ENCODE measurements around the gene MAGI1.

DNA sequence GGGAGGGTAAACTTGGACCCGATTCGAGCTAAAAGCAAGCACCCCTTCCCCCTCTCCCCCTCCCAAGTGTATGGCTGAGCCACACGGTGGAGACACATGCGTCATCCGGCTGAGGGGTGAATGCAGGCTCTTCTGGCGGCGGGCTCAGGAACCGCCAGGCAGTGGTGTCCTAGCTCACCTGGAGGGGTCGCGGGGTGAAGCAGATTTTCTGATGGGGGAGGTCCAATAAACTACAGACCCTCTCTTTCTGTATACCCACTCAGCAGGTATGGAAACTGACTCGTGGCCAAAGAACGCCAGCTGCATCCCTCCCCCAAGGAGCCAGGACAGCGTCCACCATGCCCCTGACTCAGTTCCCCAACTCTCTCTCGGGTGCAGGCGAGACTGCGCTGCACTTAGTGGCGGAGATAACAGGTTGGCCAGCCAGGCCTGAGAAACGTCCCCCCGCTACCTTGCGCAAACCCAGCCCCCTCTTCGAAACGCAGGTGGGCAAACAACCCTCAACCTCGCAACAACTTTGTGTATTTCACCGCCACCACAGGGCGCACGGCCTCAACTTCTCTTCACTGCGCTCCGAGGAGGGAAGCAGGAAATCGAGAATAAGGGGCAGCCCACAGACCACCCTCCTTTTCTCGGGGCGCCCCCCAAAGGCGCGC is 1.3 kb downstream of the MAGI1 start:
- TF ChIP-seq, protein P1, sequence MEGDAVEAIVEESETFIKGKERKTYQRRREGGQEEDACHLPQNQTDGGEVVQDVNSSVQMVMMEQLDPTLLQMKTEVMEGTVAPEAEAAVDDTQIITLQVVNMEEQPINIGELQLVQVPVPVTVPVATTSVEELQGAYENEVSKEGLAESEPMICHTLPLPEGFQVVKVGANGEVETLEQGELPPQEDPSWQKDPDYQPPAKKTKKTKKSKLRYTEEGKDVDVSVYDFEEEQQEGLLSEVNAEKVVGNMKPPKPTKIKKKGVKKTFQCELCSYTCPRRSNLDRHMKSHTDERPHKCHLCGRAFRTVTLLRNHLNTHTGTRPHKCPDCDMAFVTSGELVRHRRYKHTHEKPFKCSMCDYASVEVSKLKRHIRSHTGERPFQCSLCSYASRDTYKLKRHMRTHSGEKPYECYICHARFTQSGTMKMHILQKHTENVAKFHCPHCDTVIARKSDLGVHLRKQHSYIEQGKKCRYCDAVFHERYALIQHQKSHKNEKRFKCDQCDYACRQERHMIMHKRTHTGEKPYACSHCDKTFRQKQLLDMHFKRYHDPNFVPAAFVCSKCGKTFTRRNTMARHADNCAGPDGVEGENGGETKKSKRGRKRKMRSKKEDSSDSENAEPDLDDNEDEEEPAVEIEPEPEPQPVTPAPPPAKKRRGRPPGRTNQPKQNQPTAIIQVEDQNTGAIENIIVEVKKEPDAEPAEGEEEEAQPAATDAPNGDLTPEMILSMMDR (IDR thresholded peaks at IDR 0.05 in 2 of 3, conservative IDR thresholded peaks at IDR 0.05 in 1 of 3; ENCODE audit: borderline replicate concordance in 1 of 3, insufficient read depth in 1 of 3, low read depth in 2 of 3, low read length in 2 of 3): peak; percentile 22 to 28 (median 25); a peak in 2 of 6 replicates
- TF ChIP-seq EZH2phosphoT487 (IDR thresholded peaks at IDR 0.05; ENCODE audit: borderline replicate concordance) (no peak), SIN3A (IDR thresholded peaks at IDR 0.05; ENCODE audit: low read depth) (no peak), YY1 (IDR thresholded peaks at IDR 0.05; ENCODE audit: extremely low read depth, insufficient replicate concordance, low read depth, low read length) (no peak), ZFX (IDR thresholded peaks at IDR 0.05) (no peak), EZH2 (IDR thresholded peaks at IDR 0.05) (no peak), POLR2A (IDR thresholded peaks at IDR 0.05; ENCODE audit: borderline replicate concordance, extremely low read depth, insufficient read depth, insufficient read length) (no peak), ZNF274 (IDR thresholded peaks at IDR 0.05; ENCODE audit: low read depth, low read length) (no peak), JUND (IDR thresholded peaks at IDR 0.05) (peak; percentile 36; the same call in 1 of the 2 replicates)
- TF ChIP-seq, protein P2, sequence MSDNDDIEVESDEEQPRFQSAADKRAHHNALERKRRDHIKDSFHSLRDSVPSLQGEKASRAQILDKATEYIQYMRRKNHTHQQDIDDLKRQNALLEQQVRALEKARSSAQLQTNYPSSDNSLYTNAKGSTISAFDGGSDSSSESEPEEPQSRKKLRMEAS (IDR thresholded peaks at IDR 0.05): peak; percentile 49; the same call in 1 of the 2 replicates
